ENCODE measurements around the gene DENND2C. TPM values are rescaled to one million over a fixed set of nuclear protein-coding genes. Genes with fewer than 3 reads are reported as not detected.
A peak's percentile ranks its signal among the peaks of the same experiment; 100 is the strongest.

DENND2C gene
- total and polyA plus RNA-seq, 2 of the 13 experiments (the other 11 are each of a cell fraction or from before 2014, with no cell fraction given): 0.08 to 0.33 TPM

GRCh38 chr1:114668784-114669561 is 876 bp downstream of the DENND2C start:
- peak overlapping the region; percentile 32; the same call in 1 of the 2 replicates for H3K9ac ChIP-seq (ENCODE audit: insufficient read depth, low read depth, low read length)
- H3K27ac ChIP-seq (ENCODE audit: extremely low read length, insufficient read depth, low read length): no peak overlapping the region
- H3K4me2 ChIP-seq (ENCODE audit: low read depth, low read length): peak overlapping the region; percentile 99
- DNase-seq (ENCODE audit: low spot score): peak; percentile 37
- in situ Hi-C loops (cut with HindIII; ENCODE audit: extremely low pct_ligation_motif_present, low pct_unique_long_range_greater_than_20kb): no loop called here
- ATAC-seq: no peak
- CTCF ChIA-PET (ENCODE audit: low intra/inter-chr PET ratio, low total read pairs): interaction anchor here (2.9 kb wide), 1 partner anchor 323 kb away, joined by 12 read pairs; no protein-coding TSS in a partner anchor
- no peaks in the 10 kb centered on the region for H3K9me3 ChIP-seq (ENCODE audit: low read length)
- no peaks in the 10 kb centered on the region for H4K20me1 ChIP-seq (ENCODE audit: insufficient read depth, low read length)
- no peak overlapping the region for H2AFZ ChIP-seq (ENCODE audit: low read length)
- H3K4me1 ChIP-seq (ENCODE audit: insufficient read depth, low read length): peaks cover 17% of the 10 kb centered on the region
- POLR2A ChIA-PET: interaction anchor here (1.0 to 1.7 kb wide), 3 partner anchors 47 to 111 kb away, joined by 3 to 8 read pairs (median 4); partner anchors contain the start of genes NRAS and SIKE1
- no peaks in the 10 kb centered on the region for H3K79me2 ChIP-seq (ENCODE audit: insufficient read depth, low read length)
- H3K36me3 ChIP-seq (replicated peaks in 1 of 2; ENCODE audit: control insufficient read depth in 1 of 2, insufficient read depth in 2 of 2, low read length in 2 of 2): no peaks in the 10 kb centered on the region
- peaks cover 0 to 23% of the 10 kb centered on the region in 2 experiments; a peak in 1 of 5 replicates for H3K27me3 ChIP-seq (ENCODE audit: control insufficient read depth in 1 of 2, insufficient read depth in 2 of 2, low read length in 2 of 2)
- no peak for FAIRE-seq
- 5% methylated on average over 13 of the region's 13 CpGs for WGBS (ENCODE audit: low lambda C conversion rate)
- intact Hi-C loops (cut with micrococcal nuclease; ENCODE audit: unreplicated experiment): no loop called here
- peak overlapping the region; percentile 53 to 80 (median 65) for H3K4me3 ChIP-seq (replicated peaks in 1 of 3; ENCODE audit: insufficient read depth in 1 of 3, low read depth in 2 of 3, low read length in 3 of 3)
- BruUV-seq (replicated peaks): TSS peak; percentile 58
- TF ChIP-seq SOX13 (IDR thresholded peaks at IDR 0.05) (no peak), SOX13 (CRISPR knock-in tag; conservative IDR thresholded peaks at IDR 0.05 in 1 of 2, IDR thresholded peaks at IDR 0.05 in 1 of 2) (peak in 1 of 2 experiments; percentile 50; a peak in 2 of 4 replicates), ZNF142 (CRISPR knock-in tag; IDR thresholded peaks at IDR 0.05) (0 out of 2 replicates have a peak, but pooled peaks have one; percentile 35), FOXA3 (CRISPR knock-in tag; IDR thresholded peaks at IDR 0.05) (peak; percentile 20; the same call in 1 of the 2 replicates), ZFP36 (IDR thresholded peaks at IDR 0.05; ENCODE audit: borderline replicate concordance, low read depth, low read length, partially characterized antibody) (no peak), GZF1 (CRISPR knock-in tag; IDR thresholded peaks at IDR 0.05) (no peak), RNF2 (conservative IDR thresholded peaks at IDR 0.05; ENCODE audit: low read depth) (no peak), ZNF205 (CRISPR knock-in tag; IDR thresholded peaks at IDR 0.05) (no peak), DR1 (CRISPR knock-in tag; IDR thresholded peaks at IDR 0.05) (no peak), TP53 (CRISPR knock-in tag; conservative IDR thresholded peaks at IDR 0.05) (no peak), EED (CRISPR knock-in tag; IDR thresholded peaks at IDR 0.05) (no peak), HMG20A (CRISPR knock-in tag; IDR thresholded peaks at IDR 0.05; ENCODE audit: borderline replicate concordance) (0 out of 2 replicates have a peak, but pooled peaks have one; percentile 7), ZSCAN20 (CRISPR knock-in tag; IDR thresholded peaks at IDR 0.05; ENCODE audit: borderline replicate concordance) (0 out of 2 replicates have a peak, but pooled peaks have one; percentile 30), FOXA1 (IDR thresholded peaks at IDR 0.05) (no peak), FOXA1 (CRISPR knock-in tag; IDR thresholded peaks at IDR 0.05) (0 out of 2 replicates have a peak, but pooled peaks have one; percentile 8), TCF12 (IDR thresholded peaks at IDR 0.05) (no peak), TCF12 (CRISPR knock-in tag; IDR thresholded peaks at IDR 0.05) (no peak), ZSCAN29 (CRISPR knock-in tag; conservative IDR thresholded peaks at IDR 0.05) (no peak), NR2F6 (IDR thresholded peaks at IDR 0.05) (peak; percentile 16; the same call in 1 of the 2 replicates), NR2F6 (CRISPR knock-in tag; IDR thresholded peaks at IDR 0.05) (no peak), ZKSCAN1 (IDR thresholded peaks at IDR 0.05; ENCODE audit: low read length) (peak; percentile 96), MED8 (CRISPR knock-in tag; IDR thresholded peaks at IDR 0.05; ENCODE audit: insufficient replicate concordance) (no peak)
